ENCODE measurements around the gene RAB14. TPM values are rescaled to one million over a fixed set of nuclear protein-coding genes. Genes with fewer than 3 reads are reported as not detected.

RAB14 gene
- total RNA-seq, 1 experiment from 2014 or later = 73.2 TPM

DNA sequence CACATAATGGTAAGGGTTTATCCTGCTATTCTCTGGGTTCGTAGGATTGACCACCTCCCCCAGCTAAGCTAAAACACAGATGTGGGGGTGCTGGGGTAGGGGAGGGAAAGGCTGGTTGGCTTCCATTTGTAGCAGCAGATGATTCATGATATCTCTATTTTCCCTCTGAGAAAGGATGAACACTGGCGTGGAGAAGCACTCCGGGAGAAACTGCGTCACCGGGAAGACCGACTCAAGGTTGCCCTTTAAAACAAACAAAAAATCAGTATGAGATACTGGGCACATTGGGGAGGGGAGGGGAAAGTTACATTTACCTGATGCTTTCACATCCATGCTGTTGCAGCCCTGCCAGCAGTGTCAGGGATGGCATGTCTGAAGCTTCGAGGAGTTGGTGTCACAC lies 28.2 kb downstream of the RAB14 start:
- ChIA-PET POLR2A (no interaction called here), CTCF (no interaction called here)
- intact Hi-C loops (cut with micrococcal nuclease; ENCODE audit: unreplicated experiment) = no loop called here
- no peaks in the 10 kb centered on the region for H3K36me3 ChIP-seq (ENCODE audit: control insufficient read depth, insufficient read depth, low read length)
- Mint-ChIP-seq H3K36me3 (ENCODE audit: insufficient read depth, unreplicated experiment) (peaks cover 58% of the 10 kb centered on the region), H3K27me3 (ENCODE audit: insufficient read depth, unreplicated experiment) (no peaks in the 10 kb centered on the region), H3K9me3 (ENCODE audit: unreplicated experiment) (no peaks in the 10 kb centered on the region), H3K27ac (ENCODE audit: unreplicated experiment) (no peak overlapping the region), H3K4me1 (ENCODE audit: low read depth, unreplicated experiment) (no peaks in the 10 kb centered on the region), H3K4me3 (ENCODE audit: unreplicated experiment) (no peak overlapping the region)
- no peaks in the 10 kb centered on the region for H3K9me3 ChIP-seq
- no peaks in the 10 kb centered on the region for H3K27me3 ChIP-seq (replicated peaks; ENCODE audit: control insufficient read depth, insufficient read depth, low read length)
- DNase-seq = no peak
- BruUV-seq (replicated peaks) = no TSS peak
- TF ChIP-seq, protein P1, sequence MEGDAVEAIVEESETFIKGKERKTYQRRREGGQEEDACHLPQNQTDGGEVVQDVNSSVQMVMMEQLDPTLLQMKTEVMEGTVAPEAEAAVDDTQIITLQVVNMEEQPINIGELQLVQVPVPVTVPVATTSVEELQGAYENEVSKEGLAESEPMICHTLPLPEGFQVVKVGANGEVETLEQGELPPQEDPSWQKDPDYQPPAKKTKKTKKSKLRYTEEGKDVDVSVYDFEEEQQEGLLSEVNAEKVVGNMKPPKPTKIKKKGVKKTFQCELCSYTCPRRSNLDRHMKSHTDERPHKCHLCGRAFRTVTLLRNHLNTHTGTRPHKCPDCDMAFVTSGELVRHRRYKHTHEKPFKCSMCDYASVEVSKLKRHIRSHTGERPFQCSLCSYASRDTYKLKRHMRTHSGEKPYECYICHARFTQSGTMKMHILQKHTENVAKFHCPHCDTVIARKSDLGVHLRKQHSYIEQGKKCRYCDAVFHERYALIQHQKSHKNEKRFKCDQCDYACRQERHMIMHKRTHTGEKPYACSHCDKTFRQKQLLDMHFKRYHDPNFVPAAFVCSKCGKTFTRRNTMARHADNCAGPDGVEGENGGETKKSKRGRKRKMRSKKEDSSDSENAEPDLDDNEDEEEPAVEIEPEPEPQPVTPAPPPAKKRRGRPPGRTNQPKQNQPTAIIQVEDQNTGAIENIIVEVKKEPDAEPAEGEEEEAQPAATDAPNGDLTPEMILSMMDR (IDR thresholded peaks at IDR 0.05; ENCODE audit: insufficient read depth in 1 of 2, low read depth in 1 of 2, low read length in 1 of 2, severe bottlenecking in 1 of 2, unreplicated experiment in 1 of 2) = no peak
- H3K4me3 ChIP-seq (ENCODE audit: low read depth, low read length) = no peak overlapping the region
- no peaks in the 10 kb centered on the region for H3K4me1 ChIP-seq

DNA sequence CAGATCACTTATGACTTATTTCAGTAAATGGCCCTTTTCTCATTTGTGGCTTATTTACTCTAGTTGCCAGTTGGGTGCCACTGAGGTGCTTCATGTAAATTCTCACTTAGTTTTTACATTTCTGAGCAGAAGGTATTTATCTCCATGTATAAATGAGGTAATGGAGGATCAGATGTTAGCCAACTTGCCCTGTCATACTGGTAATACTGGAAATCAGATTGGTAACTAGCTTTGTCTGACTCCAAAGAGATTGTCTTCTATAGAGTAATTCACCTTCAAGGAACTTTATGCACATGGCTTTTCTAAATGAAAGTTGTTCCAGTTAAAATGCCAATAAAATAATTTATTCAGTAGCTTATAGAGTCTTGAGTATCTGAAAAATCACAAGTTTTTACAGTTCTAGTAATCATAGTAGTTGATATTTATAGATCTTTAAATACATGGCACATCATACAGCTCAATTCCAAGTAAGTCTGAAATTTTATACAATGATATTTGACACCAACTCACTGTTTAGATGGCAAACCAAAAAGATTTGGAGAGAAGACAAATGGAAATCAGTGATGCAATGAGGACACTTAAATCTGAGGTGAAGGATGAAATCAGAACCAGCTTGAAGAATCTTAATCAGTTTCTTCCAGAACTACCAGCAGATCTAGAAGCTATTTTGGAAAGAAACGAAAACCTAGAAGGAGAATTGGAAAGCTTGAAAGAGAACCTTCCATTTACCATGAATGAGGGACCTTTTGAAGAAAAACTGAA lies 28.8 kb downstream of the RAB14 start:
- intact Hi-C loops (cut with micrococcal nuclease; ENCODE audit: unreplicated experiment) = no loop called here
- no TSS peak for BruUV-seq (replicated peaks)
- H3K27me3 Mint-ChIP-seq (ENCODE audit: insufficient read depth, unreplicated experiment) = no peaks in the 10 kb centered on the region
- peaks cover 52% of the 10 kb centered on the region for H3K36me3 Mint-ChIP-seq (ENCODE audit: insufficient read depth, unreplicated experiment)
- Histone ChIP-seq H3K9me3 (no peaks in the 10 kb centered on the region), H3K36me3 (ENCODE audit: control insufficient read depth, insufficient read depth, low read length) (no peaks in the 10 kb centered on the region), H3K4me1 (no peaks in the 10 kb centered on the region), H3K4me3 (ENCODE audit: low read depth, low read length) (no peak overlapping the region), H3K27me3 (replicated peaks; ENCODE audit: control insufficient read depth, insufficient read depth, low read length) (no peaks in the 10 kb centered on the region)
- POLR2A ChIA-PET = no interaction called here
- TF ChIP-seq, protein P1 (IDR thresholded peaks at IDR 0.05; ENCODE audit: insufficient read depth in 1 of 2, low read depth in 1 of 2, low read length in 1 of 2, severe bottlenecking in 1 of 2, unreplicated experiment in 1 of 2) = no peak
- no peak overlapping the region for H3K4me3 Mint-ChIP-seq (ENCODE audit: unreplicated experiment)
- no peaks in the 10 kb centered on the region for H3K9me3 Mint-ChIP-seq (ENCODE audit: unreplicated experiment)
- CTCF ChIA-PET = no interaction called here
- no peak for DNase-seq
- H3K4me1 Mint-ChIP-seq (ENCODE audit: low read depth, unreplicated experiment) = no peaks in the 10 kb centered on the region
- H3K27ac Mint-ChIP-seq (ENCODE audit: unreplicated experiment) = no peak overlapping the region

DNA sequence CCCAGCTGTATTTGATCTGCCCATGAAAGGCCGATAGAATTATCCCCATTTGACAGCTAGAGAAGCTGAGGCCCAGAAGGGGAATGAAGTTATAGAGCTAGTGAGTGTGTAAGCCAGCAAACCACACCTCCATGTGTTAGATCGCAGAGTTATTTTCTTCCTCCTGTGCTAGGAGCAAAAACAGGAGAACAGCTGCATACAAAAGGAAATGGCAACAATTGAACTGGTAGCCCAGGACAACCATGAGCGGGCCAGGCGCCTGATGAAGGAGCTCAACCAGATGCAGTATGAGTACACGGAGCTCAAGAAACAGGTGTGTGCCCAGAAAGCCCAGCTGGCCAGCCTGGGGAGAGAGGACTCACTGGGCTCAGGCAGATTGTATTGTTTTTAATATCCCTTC lies 30.4 kb downstream of the RAB14 start:
- Histone ChIP-seq H3K9me3 (no peaks in the 10 kb centered on the region), H3K4me1 (no peaks in the 10 kb centered on the region), H3K36me3 (ENCODE audit: control insufficient read depth, insufficient read depth, low read length) (no peaks in the 10 kb centered on the region), H3K27me3 (replicated peaks; ENCODE audit: control insufficient read depth, insufficient read depth, low read length) (no peaks in the 10 kb centered on the region), H3K4me3 (ENCODE audit: low read depth, low read length) (no peak overlapping the region)
- H3K27ac Mint-ChIP-seq (ENCODE audit: unreplicated experiment) = no peak overlapping the region
- H3K4me3 Mint-ChIP-seq (ENCODE audit: unreplicated experiment) = no peak overlapping the region
- no peaks in the 10 kb centered on the region for H3K27me3 Mint-ChIP-seq (ENCODE audit: insufficient read depth, unreplicated experiment)
- BruUV-seq (replicated peaks) = no TSS peak
- POLR2A ChIA-PET = no interaction called here
- H3K9me3 Mint-ChIP-seq (ENCODE audit: unreplicated experiment) = no peaks in the 10 kb centered on the region
- H3K36me3 Mint-ChIP-seq (ENCODE audit: insufficient read depth, unreplicated experiment) = peaks cover 37% of the 10 kb centered on the region
- H3K4me1 Mint-ChIP-seq (ENCODE audit: low read depth, unreplicated experiment) = no peaks in the 10 kb centered on the region
- TF ChIP-seq, protein P1 (IDR thresholded peaks at IDR 0.05; ENCODE audit: insufficient read depth in 1 of 2, low read depth in 1 of 2, low read length in 1 of 2, severe bottlenecking in 1 of 2, unreplicated experiment in 1 of 2) = no peak
- CTCF ChIA-PET = no interaction called here
- intact Hi-C loops (cut with micrococcal nuclease; ENCODE audit: unreplicated experiment) = no loop called here
- no peak for DNase-seq
